PFSK-1 (cell line): Measurements from ENCODE around the gene ZPR1.

Experiments used
- FOXP2 ChIP-seq: optimal IDR thresholded peaks from 2 replicates; pipeline ENCODE3; 2011; ENCODE audit warnings: borderline replicate concordance, control low read depth, inconsistent platforms; ENCODE audit not compliant: insufficient read depth; ENCODE audit errors: extremely low read length, extremely low read depth
- POLR2AphosphoS5 ChIP-seq: IDR thresholded peaks from 2 replicates; pipeline ENCODE4 v1.6.1; 2012; ENCODE audit warnings: low read depth, mild to moderate bottlenecking, control low read depth, low read length, moderate library complexity
- REST ChIP-seq, 2 experiments: IDR thresholded peaks; 2 replicates each; pipeline versions ENCODE4 v1.6.1 to v1.8.0; 2011 to 2012; ENCODE audit warnings: low read depth in 2 of 2, low read length in 2 of 2, control low read depth in 1 of 2, inconsistent platforms in 1 of 2, mild to moderate bottlenecking in 1 of 2, moderate library complexity in 1 of 2; ENCODE audit not compliant: insufficient read depth in 1 of 2
- SIN3A ChIP-seq: IDR thresholded peaks from 2 replicates; pipeline ENCODE4 v1.6.1; 2012; ENCODE audit warnings: mild to moderate bottlenecking, low read length, moderate library complexity, borderline replicate concordance; ENCODE audit not compliant: insufficient read depth
- TAF1 ChIP-seq: IDR thresholded peaks from 2 replicates; pipeline ENCODE4 v1.6.1; 2012; ENCODE audit warnings: low read length, control low read depth, borderline replicate concordance; ENCODE audit not compliant: insufficient read depth

ZPR1 gene

GRCh38 chr11:116833491-116833815 is 45.6 kb upstream of the ZPR1 start:
- no peak for TF ChIP-seq SIN3A

DNA sequence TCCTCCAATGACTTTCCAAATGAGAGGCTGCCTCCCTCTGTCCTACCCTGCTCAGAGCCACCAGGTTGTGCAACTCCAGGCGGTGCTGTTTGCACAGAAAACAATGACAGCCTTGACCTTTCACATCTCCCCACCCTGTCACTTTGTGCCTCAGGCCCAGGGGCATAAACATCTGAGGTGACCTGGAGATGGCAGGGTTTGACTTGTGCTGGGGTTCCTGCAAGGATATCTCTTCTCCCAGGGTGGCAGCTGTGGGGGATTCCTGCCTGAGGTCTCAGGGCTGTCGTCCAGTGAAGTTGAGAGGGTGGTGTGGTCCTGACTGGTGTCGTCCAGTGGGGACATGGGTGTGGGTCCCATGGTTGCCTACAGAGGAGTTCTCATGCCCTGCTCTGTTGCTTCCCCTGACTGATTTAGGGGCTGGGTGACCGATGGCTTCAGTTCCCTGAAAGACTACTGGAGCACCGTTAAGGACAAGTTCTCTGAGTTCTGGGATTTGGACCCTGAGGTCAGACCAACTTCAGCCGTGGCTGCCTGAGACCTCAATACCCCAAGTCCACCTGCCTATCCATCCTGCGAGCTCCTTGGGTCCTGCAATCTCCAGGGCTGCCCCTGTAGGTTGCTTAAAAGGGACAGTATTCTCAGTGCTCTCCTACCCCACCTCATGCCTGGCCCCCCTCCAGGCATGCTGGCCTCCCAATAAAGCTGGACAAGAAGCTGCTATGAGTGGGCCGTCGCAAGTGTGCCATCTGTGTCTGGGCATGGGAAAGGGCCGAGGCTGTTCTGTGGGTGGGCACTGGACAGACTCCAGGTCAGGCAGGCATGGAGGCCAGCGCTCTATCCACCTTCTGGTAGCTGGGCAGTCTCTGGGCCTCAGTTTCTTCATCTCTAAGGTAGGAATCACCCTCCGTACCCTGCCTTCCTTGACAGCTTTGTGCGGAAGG is 44.8 kb upstream of the ZPR1 start:
- TF ChIP-seq TAF1 (no peak), POLR2AphosphoS5 (no peak)

- TF ChIP-seq REST (IDR thresholded peaks at IDR 0.05; ENCODE audit: insufficient read depth in 1 of 2, low read depth in 2 of 2, low read length in 2 of 2) (no peak), FOXP2 (no peak), POLR2AphosphoS5 (no peak), SIN3A (no peak), TAF1 (no peak)
These were observed 44.0 kb upstream of the ZPR1 start for GRCh38 chr11:116831790-116832349.

- TF ChIP-seq FOXP2 (no peak), TAF1 (no peak), SIN3A (no peak), REST (IDR thresholded peaks at IDR 0.05; ENCODE audit: insufficient read depth in 1 of 2, low read depth in 2 of 2, low read length in 2 of 2) (no peak), POLR2AphosphoS5 (no peak)
These were observed 42.5 kb upstream of the ZPR1 start for GRCh38 chr11:116830184-116830912.

DNA sequence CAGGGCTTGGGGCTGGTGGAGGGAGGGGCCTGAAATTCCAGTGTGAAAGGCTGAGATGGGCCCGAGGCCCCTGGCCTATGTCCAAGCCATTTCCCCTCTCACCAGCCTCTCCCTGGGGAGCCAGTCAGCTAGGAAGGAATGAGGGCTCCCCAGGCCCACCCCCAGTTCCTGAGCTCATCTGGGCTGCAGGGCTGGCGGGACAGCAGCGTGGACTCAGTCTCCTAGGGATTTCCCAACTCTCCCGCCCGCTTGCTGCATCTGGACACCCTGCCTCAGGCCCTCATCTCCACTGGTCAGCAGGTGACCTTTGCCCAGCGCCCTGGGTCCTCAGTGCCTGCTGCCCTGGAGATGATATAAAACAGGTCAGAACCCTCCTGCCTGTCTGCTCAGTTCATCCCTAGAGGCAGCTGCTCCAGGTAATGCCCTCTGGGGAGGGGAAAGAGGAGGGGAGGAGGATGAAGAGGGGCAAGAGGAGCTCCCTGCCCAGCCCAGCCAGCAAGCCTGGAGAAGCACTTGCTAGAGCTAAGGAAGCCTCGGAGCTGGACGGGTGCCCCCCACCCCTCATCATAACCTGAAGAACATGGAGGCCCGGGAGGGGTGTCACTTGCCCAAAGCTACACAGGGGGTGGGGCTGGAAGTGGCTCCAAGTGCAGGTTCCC is 41.8 kb upstream of the ZPR1 start, which contains the start of gene APOC3:
APOC3 (plus strand) TSS at position 383 of the 659 bp plus-strand sequence. CDS start 676 bp downstream, outside the sequence.
- no peak for TF ChIP-seq TAF1
- no peak for TF ChIP-seq SIN3A

DNA sequence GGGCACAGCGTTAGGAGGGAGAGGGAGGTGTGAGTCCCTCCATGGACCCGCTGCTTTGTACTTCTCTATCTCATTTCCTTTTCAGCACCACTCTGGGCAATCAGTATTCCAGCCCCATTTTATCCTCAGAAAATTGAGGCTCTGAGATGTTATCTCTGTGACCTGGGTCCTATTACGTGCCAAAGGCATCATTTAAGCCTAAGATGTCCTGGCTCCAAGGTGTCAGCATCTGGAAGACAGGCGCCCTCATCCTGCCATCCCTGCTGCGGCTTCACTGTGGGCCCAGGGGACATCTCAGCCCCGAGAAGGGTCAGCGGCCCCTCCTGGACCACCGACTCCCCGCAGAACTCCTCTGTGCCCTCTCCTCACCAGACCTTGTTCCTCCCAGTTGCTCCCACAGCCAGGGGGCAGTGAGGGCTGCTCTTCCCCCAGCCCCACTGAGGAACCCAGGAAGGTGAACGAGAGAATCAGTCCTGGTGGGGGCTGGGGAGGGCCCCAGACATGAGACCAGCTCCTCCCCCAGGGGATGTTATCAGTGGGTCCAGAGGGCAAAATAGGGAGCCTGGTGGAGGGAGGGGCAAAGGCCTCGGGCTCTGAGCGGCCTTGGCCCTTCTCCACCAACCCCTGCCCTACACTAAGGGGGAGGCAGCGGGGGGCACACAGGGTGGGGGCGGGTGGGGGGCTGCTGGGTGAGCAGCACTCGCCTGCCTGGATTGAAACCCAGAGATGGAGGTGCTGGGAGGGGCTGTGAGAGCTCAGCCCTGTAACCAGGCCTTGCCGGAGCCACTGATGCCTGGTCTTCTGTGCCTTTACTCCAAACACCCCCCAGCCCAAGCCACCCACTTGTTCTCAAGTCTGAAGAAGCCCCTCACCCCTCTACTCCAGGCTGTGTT is 41.1 kb upstream of the ZPR1 start:
- TF ChIP-seq POLR2AphosphoS5 (no peak), SIN3A (no peak), TAF1 (no peak), FOXP2 (no peak), REST (IDR thresholded peaks at IDR 0.05; ENCODE audit: insufficient read depth in 1 of 2, low read depth in 2 of 2, low read length in 2 of 2) (no peak)
